Measurements from ENCODE around the gene TNFRSF4. TPM values are rescaled to one million over a fixed set of nuclear protein-coding genes. Genes with fewer than 3 reads are reported as not detected.
A peak's percentile ranks its signal among the peaks of the same experiment; 100 is the strongest.

Gene TNFRSF4
- total and polyA plus RNA-seq, 2 of the 13 experiments (the other 11 are each of a cell fraction or from before 2014, with no cell fraction given) = not detected

DNA sequence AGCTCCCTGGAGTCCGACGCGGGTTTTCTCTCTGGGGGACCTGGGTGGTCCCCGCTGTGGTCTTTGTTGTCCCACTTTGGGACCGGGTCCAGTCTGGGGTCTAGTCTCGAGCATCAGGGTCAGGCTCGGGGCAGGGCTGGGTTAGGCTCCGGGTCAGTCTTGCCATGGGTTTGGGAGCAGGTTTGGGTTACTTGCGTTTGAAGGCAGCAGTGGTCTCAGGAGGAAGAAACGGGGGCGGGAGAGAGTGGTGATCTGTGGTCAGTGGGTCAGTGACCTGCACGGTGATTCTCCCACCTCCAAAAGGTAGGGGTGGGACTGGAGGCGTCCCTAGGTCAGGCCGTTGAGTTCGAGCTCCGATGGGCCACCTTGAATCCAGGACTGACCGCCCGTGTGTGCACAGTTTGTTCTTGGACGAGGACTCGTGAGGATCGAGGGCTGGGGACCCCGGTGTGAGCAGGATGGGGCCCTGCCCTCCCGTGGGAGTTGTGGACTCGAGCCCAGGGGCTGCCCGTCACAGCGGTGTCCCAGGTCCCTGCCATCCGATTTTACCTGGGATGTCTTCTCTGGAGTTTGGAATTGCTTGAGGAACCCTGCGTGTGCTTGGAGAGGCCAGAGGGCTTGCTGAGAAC, 20.3 kb upstream of the TNFRSF4 start:
- POLR2A ChIA-PET = no interaction called here
- no TSS peak for BruUV-seq (replicated peaks)

More for the DNA sequence above, 20.3 kb upstream of the TNFRSF4 start:
- Histone ChIP-seq H3K36me3 (replicated peaks in 1 of 2; ENCODE audit: control insufficient read depth in 1 of 2, insufficient read depth in 2 of 2, low read length in 2 of 2) (no peaks in the 10 kb centered on the region; a peak in 1 of 5 replicates), H3K27ac (ENCODE audit: extremely low read length, insufficient read depth, low read length) (no peak overlapping the region), H4K20me1 (ENCODE audit: insufficient read depth, low read length) (no peaks in the 10 kb centered on the region), H3K9me3 (ENCODE audit: low read length) (no peaks in the 10 kb centered on the region), H3K4me1 (ENCODE audit: insufficient read depth, low read length) (peaks cover 84% of the 10 kb centered on the region), H3K4me2 (ENCODE audit: low read depth, low read length) (no peak overlapping the region; the same call in 1 of the 2 replicates), H3K79me2 (ENCODE audit: insufficient read depth, low read length) (peaks cover 26% of the 10 kb centered on the region), H3K4me3 (replicated peaks in 1 of 3; ENCODE audit: insufficient read depth in 1 of 3, low read depth in 2 of 3, low read length in 3 of 3) (no peak overlapping the region), H3K9ac (ENCODE audit: insufficient read depth, low read depth, low read length) (no peak overlapping the region), H2AFZ (ENCODE audit: low read length) (no peak overlapping the region), H3K27me3 (ENCODE audit: control insufficient read depth in 1 of 2, insufficient read depth in 2 of 2, low read length in 2 of 2) (no peaks in the 10 kb centered on the region; a peak in 2 of 5 replicates)
- in situ Hi-C loops (cut with HindIII; ENCODE audit: extremely low pct_ligation_motif_present, low pct_unique_long_range_greater_than_20kb) = no loop called here
- FAIRE-seq = no peak
- TF ChIP-seq RARG (CRISPR knock-in tag; IDR thresholded peaks at IDR 0.05; ENCODE audit: low read depth) = no peak
- TF ChIP-seq SETDB1 (CRISPR knock-in tag; IDR thresholded peaks at IDR 0.05; ENCODE audit: borderline replicate concordance) = no peak
- no peak for TF ChIP-seq ZNF83 (CRISPR knock-in tag; IDR thresholded peaks at IDR 0.05; ENCODE audit: borderline replicate concordance)
- TF ChIP-seq, protein P1, sequence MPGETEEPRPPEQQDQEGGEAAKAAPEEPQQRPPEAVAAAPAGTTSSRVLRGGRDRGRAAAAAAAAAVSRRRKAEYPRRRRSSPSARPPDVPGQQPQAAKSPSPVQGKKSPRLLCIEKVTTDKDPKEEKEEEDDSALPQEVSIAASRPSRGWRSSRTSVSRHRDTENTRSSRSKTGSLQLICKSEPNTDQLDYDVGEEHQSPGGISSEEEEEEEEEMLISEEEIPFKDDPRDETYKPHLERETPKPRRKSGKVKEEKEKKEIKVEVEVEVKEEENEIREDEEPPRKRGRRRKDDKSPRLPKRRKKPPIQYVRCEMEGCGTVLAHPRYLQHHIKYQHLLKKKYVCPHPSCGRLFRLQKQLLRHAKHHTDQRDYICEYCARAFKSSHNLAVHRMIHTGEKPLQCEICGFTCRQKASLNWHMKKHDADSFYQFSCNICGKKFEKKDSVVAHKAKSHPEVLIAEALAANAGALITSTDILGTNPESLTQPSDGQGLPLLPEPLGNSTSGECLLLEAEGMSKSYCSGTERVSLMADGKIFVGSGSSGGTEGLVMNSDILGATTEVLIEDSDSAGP (CRISPR knock-in tag; IDR thresholded peaks at IDR 0.05; ENCODE audit: borderline replicate concordance) = 0 out of 2 replicates have a peak, but pooled peaks have one; percentile 4
- peak; percentile 86 for TF ChIP-seq AGO2 (optimal IDR thresholded peaks at IDR 0.05; ENCODE audit: low read depth, low read length)
- peak; percentile 47 for TF ChIP-seq RBFOX2 (IDR thresholded peaks at IDR 0.05; ENCODE audit: low read depth, low read length)
- no peak for TF ChIP-seq ZNF629 (CRISPR knock-in tag; conservative IDR thresholded peaks at IDR 0.05)
- TF ChIP-seq ZNF589 (CRISPR knock-in tag; conservative IDR thresholded peaks at IDR 0.05) = 0 out of 2 replicates have a peak, but pooled peaks have one; percentile 25
- TF ChIP-seq ZC3H13 (CRISPR knock-in tag; IDR thresholded peaks at IDR 0.05) = peak; percentile 82; the same call in 1 of the 2 replicates
- TF ChIP-seq ZNF768 (CRISPR knock-in tag; IDR thresholded peaks at IDR 0.05) = no peak
- no peak for TF ChIP-seq FOXM1 (CRISPR knock-in tag; IDR thresholded peaks at IDR 0.05)
- 0 out of 2 replicates have a peak, but pooled peaks have one; percentile 7 for TF ChIP-seq ZNF501 (CRISPR knock-in tag; IDR thresholded peaks at IDR 0.05)
- CTCF ChIA-PET (ENCODE audit: low intra/inter-chr PET ratio, low total read pairs) = no interaction called here
- WGBS (ENCODE audit: low lambda C conversion rate) = 89% methylated on average over 22 of the region's 28 CpGs
- no peak for DNase-seq (ENCODE audit: low spot score)
- intact Hi-C loops (cut with micrococcal nuclease; ENCODE audit: unreplicated experiment) = loop anchor here (5.0 to 10.0 kb wide), 3 partner anchors 59 to 229 kb away; partner anchors contain the start of genes HES4 and TTLL10
- ATAC-seq = no peak
